ENCODE measurements around the gene UBE3D.

GRCh38 chr6:82889143-82889542 lies 176.5 kb downstream of the UBE3D start:
- TF ChIP-seq CTCF (IDR thresholded peaks at IDR 0.05 in 4 of 5, conservative IDR thresholded peaks at IDR 0.05 in 1 of 5) = no peak
- TF ChIP-seq POLR2A (IDR thresholded peaks at IDR 0.05) = no peak
